HG02884 (cell line): ENCODE results near the gene PRDM11.
"Not testable (repeated sequence)": the region's sequence is repeated elsewhere in the genome, so short reads cannot be mapped to it uniquely, and the experiment has no call there.

ENCODE experiments used
- ATAC-seq: cut with Tn5 transposase; IDR thresholded peaks from one replicate; pipeline ENCODE4 v1.9.1; 2021; ENCODE audit warnings: mild to moderate bottlenecking, moderate library complexity; ENCODE audit not compliant: unreplicated experiment

Gene PRDM11

DNA sequence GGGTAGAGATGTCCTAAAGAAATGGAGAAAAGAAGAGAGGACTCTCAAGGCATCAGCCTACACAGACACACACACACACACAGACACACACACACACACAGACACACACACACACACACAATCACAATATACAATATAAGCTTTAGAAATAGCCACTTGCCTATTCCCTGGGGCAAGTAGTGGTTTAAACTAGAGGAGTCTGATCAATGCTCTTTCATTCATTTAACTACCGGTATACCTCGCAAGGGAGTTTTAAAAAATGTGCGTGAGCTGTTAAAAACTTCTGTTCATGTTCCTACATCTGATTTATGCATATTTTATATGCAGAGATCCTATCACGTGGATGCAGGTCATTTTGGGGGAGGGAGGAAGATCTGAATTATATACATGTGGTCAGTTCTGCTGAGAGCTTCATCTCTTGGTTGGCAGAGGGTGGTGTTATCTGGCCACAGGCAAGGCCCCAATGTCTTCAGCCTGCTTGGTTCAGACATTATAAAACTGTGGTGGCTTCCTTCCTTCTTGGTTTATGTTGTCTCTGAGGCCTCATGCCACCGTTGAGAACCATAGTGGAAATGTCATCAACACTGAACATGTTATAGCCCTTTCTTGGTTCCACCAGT, 83.1 kb downstream of the PRDM11 start:
- no peak for ATAC-seq

DNA sequence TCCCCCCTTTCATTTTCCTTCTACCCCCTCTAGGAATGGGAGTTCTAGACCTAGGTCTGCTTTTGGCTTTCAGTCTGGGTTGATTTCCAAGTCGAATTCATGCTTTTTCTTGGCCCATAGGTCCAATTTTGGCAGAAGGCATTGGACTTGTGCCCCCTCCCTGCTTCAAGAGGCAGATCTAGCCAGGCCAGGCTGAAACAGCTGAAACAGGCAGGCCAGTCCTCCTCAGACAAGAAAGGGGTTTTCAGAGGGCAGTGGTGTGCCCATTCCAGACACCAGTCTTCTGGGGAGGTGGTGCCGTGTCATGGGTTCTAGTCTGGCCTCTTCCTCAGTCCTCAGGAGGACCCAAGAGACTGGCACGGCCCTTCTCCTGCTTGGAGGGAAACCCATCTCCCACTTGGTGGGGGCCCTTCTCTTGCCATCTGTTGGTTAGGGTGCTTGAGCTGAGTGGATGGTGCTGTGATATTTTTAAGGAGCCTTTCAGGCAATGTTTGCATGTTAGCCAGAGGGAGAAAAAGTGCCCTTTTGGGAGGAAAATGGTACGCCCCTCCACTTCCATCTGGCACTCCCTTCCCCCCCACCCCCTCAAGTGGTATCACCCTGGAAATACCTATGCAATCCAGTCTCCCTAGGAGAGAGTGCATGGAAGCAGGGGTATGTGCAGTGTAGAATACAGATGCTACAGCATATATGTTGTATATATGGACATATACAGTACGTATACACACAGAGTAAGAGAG, 86.1 kb downstream of the PRDM11 start:
- ATAC-seq, result no peak

- ATAC-seq, result no peak
Observed at GRCh38 chr11:45233121-45233803, 86.8 kb downstream of the PRDM11 start.

DNA sequence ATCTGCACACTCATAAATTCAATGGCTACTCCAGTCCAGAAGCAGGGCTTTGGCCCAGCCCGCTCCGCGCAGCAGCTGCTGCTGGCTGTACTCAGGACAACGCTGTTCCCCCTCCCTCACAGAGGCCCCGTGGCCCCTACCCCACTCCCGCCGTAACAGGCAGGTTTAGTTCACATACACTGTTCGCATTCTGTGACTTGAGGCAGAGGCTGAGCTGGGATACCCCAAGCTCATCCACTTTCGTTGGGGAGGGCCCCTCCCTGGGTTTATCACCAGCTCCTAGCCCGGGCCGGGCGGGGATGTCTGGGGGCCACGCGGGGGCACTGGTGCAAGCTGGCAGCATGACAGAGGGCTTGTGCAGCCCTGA, 87.3 kb downstream of the PRDM11 start:
- ATAC-seq, result no peak

GRCh38 chr11:45234306-45235006, 88.0 kb downstream of the PRDM11 start:
- no peak for ATAC-seq

GRCh38 chr11:45237711-45238315, 91.4 kb downstream of the PRDM11 start:
- ATAC-seq, result no peak

DNA sequence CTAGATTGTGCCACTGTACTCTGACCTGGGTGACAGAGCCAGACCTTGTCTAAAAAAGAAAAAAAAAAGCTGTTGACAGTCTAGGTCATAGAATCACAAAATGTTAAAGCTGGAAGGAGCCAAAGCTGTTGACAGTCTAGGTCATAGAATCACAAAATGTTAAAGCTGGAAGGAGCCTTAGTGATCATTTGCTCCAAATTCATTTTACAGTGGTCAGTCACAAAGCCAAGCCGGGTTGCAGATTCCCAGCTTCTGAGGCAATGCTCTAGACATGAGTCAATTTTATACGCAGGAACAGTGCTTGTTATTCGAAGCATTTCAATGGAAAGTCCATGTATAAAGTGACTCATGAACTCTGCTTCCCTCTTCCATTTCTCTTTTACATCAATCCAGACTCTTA, 92.3 kb downstream of the PRDM11 start:
- no peak for ATAC-seq

DNA sequence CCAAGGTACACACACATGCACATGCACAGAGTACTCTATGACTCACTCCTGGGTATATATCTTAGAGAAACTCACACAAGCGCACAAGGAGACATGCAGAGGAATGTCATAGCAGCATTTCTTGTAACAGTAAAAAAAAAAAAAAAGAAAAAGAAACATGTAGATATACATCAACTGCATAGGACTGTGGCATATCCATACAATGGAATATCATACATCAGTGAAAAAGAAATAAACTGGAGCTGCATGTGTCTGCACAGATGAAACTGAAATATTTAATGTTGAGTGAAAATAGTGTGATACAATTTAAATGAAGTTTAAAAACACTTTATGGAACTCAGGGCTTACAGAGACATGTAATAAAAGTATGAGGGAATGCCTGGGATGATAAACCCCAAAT, 93.3 kb downstream of the PRDM11 start:
- no peak for ATAC-seq

- ATAC-seq, result no peak
Observed at GRCh38 chr11:45243967-45244366, 97.5 kb downstream of the PRDM11 start.

DNA sequence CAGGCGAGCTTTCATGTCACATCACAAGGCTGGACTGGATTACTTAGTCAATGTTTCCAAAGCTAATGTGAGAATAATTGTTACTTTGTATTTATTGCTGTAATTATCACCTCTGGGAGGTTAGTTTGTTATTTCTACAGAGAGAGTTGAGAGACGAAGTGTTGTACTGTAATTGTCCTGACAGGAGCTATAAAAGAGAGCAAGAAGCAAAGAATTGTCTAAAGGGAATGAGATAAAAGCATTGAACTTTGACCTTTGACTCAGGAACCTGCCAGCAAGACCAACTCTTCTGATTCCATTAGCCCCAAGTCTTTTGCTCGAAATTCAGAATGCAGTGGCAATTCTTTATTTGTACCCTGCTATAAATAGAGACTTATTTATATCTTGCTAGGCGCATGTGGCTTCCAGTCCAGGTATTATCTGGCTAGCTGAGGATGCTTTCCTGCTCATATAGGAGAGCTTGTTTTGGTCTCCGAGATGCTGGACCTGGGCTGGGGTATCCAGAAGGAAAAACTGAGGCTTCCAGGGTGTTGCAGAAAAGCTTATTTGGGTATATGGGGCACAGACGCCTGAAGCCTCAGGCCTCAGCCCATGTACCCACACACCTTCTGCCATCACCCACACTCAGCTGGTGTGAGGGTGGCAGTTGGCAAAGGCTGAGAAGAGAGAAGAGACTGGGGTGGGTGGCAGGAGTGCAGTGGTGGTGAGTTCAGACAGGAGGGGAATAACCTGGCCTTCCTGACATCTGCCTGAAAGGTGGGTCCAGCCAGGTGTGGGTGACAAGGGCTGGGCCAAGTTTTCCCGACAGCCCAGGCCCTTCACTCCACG, 99.0 kb downstream of the PRDM11 start:
- no peak for ATAC-seq

- ATAC-seq, result no peak
Observed at GRCh38 chr11:45246241-45246640, 99.8 kb downstream of the PRDM11 start.

DNA sequence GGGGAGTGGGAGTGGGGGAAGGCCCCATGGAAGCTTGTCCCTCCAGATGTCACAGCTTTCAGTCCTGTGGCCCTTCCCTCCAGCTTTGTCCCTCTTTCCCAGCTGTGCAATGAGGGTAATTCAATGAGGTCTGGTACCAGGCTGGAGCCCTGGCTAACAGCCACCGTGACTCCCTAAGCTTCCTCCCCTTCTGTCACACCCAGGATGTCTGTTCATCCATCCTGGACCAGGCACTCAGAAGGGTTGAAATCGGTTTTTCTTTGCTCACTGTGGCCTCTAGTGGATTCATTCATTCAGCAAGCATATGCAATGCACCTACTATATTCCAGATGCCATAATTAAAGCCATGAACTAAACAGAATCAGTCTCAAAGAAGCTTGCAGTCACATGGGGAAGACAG, 101.0 kb downstream of the PRDM11 start:
- no peak for ATAC-seq

DNA sequence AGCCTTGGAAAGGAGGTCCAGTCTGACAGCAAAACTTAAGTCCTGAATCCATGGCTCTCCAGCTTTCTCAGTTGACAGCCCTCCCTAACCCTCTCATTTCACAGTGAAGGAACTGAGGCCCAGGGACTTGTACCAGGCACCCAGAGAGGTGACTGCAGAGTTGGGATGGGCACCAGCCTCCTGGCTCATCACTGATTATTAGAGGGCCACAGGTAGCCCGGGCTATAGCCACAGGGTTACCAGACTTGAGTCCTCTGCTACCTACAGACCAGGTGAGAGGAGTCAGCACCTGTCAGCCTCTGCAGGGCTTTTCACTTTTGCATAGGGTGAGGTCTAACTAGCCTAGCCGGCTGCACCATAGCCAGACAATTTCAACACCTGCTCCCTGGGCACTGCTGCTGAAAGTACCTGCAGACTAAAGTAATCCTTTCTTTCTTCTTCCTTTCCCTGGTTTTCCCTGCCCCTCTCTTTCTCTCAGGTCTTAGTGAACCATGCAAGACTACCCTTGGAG, 102.1 kb downstream of the PRDM11 start:
- no peak for ATAC-seq

DNA sequence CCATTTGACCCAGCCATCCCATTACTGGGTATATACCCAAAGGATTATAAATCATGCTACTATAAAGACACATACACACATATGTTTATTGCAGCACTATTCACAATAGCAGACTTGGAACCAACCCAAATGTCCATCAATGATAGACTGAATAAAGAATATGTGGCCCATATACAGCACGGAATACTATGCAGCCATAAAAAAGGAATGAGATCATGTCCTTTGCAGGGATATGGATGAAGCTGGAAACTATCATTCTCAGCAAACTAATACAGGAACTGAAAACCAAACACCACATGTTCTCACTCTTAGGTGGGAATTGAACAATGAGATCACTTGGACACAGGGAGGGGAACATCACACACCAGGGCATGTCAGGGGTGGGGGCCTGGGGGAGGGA, 102.9 kb downstream of the PRDM11 start:
- not testable (repeated sequence) for ATAC-seq

- ATAC-seq, result no peak
Observed at GRCh38 chr11:45250035-45250718, 103.7 kb downstream of the PRDM11 start.

DNA sequence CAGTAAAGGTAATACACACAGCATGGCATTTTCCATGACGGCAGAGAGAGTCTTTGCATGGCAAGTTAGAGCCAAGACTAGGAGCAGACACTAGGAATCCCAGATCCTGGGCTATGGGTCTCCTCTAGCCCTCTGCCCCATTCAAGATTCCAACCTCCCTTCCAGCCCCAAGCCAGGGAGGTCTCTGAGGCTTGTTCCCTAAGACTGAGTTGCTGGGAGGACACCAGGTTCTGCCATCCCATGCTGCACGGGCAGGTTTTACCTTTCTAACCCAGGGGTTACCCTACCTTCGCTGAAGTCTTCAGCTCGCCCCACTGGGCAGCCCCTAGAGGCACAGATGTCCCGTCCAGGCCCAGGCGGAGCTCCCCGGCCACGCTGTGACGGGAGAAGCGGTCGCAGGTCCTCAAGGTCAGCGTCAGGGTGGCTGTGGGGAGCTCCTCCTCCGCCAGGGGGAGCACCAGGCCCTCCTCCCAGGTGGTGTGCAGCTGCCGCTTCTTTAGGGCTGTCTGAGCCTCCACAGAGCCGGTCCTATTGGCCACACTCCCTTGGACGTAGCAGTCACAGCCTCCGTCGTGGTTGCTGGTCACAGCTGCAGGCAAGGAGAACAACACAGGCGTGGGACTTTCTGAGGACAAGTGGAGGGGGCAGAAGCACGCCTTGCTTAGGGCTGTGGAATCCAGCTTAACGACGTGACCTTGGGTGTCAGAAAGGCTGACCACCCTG, 105.9 kb downstream of the PRDM11 start:
- no peak for ATAC-seq

GRCh38 chr11:45252877-45253276, 106.4 kb downstream of the PRDM11 start:
- ATAC-seq, result no peak

DNA sequence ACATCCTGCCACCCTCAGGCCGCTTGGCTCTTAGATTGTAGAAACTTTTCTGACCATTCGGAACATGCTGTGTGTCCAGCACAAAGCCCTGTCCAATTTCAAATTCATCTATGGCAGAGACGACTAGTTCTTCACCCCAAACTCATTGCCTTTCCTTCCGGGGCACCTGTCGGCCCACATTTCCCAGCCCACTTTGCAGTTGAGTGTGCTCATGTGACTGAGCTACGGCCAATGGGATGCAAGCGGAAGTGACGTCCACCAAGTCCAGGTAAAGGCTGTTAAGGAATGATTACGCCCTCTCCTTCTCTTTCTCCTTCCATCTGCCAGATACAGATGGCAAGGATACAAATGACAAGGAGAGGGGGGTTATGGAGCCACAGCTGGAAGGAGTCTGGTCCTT, 107.2 kb downstream of the PRDM11 start:
- ATAC-seq, result no peak

DNA sequence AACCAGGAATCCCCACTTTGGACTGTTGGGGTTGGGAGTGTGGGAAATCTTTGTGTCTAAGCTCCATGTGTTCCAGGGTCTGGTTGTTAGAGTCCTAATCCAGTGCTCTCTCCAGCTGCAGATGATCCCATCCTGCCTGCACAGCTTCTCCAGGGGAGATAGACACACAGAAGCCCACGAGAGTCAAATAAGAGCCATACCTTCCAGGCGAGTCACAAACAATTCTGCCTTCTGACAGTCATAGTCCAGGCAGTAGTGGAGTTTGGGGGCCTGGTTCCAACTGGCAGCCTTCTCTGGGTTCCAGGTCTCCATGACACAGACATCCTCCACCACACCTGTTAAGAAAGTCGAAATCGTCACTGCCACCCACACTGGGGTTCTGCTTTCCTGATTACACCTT, 107.6 kb downstream of the PRDM11 start:
- no peak for ATAC-seq
